A673 (cell line): ENCODE data around the gene OSBPL3.

Source experiments
- CTCF ChIP-seq: fragments of 300-800, 200-600 bp; sonication (generic); conservative IDR thresholded peaks from 2 replicates; pipeline ENCODE4 v1.5.1; 2017; ENCODE audit warnings: low read depth, mild to moderate bottlenecking, antibody characterized with exemption, low read length, moderate library complexity, mixed read lengths
- EZH2 ChIP-seq: fragments of 200-600 bp; sonication (generic); IDR thresholded peaks from 2 replicates; pipeline ENCODE4 v1.6.1; 2017; ENCODE audit warnings: borderline replicate concordance, low read depth, mild to moderate bottlenecking, mixed read lengths, antibody characterized with exemption, low read length; ENCODE audit not compliant: poor library complexity, severe bottlenecking

- TF ChIP-seq EZH2 (no peak), CTCF (no peak)
Measured at GRCh38 chr7:24917510-24918239, 62.3 kb downstream of the OSBPL3 start.
